IMR-90 (cell line): ENCODE results near the gene HTN1.

Experiments
- CTCF ChIP-seq: conservative IDR thresholded peaks from 2 replicates; pipeline ENCODE4 v1.5.1; 2012; ENCODE audit warnings: mild to moderate bottlenecking, low read depth, low read length, improper control_type of control experiment
- POLR2A ChIP-seq: IDR thresholded peaks from 2 replicates; pipeline ENCODE4 v1.6.1; 2012; ENCODE audit warnings: mild to moderate bottlenecking, low read depth, low read length
- RCOR1 ChIP-seq: IDR thresholded peaks from 2 replicates; pipeline ENCODE4 v1.6.1; 2012; ENCODE audit warnings: mild to moderate bottlenecking, low read length, improper control_type of control experiment; ENCODE audit not compliant: insufficient replicate concordance

GRCh38 chr4:70002507-70002906, 47.7 kb upstream of the HTN1 start:
- TF ChIP-seq RCOR1 = no peak
- TF ChIP-seq CTCF = no peak
- no peak for TF ChIP-seq POLR2A
